Stimulated activated naive CD8-positive, alpha-beta T cell treated with anti-CD3 and anti-CD28 coated beads, Interleukin-15, Interleukin-2, amounts not matched to agents 100 ng/mL and 50 ng/mL, for 24 hours (primary cell): ENCODE measurements around the gene PHOSPHO2.
"Not testable (repeated sequence)": the region's sequence is repeated elsewhere in the genome, so short reads cannot be mapped to it uniquely, and the experiment has no call there.

ENCODE experiments used
- H3K27ac Mint-ChIP-seq: one replicate; pipeline ENCODE4 v1.8.0; 2021; ENCODE audit warnings: mild to moderate bottlenecking, mixed read lengths
- H3K27me3 Mint-ChIP-seq: one replicate; pipeline ENCODE4 v1.8.0; 2021; ENCODE audit warnings: mixed read lengths
- H3K36me3 Mint-ChIP-seq: one replicate; pipeline ENCODE4 v1.8.0; 2021; ENCODE audit warnings: low read depth, mixed read lengths
- H3K4me1 Mint-ChIP-seq: one replicate; pipeline ENCODE4 v1.8.0; 2021; ENCODE audit warnings: low read depth, mixed read lengths
- H3K4me3 Mint-ChIP-seq: one replicate; pipeline ENCODE4 v1.8.0; 2021; ENCODE audit warnings: mild to moderate bottlenecking, mixed read lengths
- H3K9me3 Mint-ChIP-seq: one replicate; pipeline ENCODE4 v1.8.0; 2021; ENCODE audit warnings: mixed read lengths

The PHOSPHO2 gene

GRCh38 chr2:169670937-169671336 lies 23.3 kb upstream of the PHOSPHO2 start:
- no peaks in the 10 kb centered on the region for H3K36me3 Mint-ChIP-seq
- H3K9me3 Mint-ChIP-seq, result no peaks in the 10 kb centered on the region
- H3K4me1 Mint-ChIP-seq, result no peaks in the 10 kb centered on the region
- peaks cover 9% of the 10 kb centered on the region for H3K27me3 Mint-ChIP-seq
- no peak overlapping the region for H3K4me3 Mint-ChIP-seq
- H3K27ac Mint-ChIP-seq, result no peak overlapping the region

- Mint-ChIP-seq H3K27ac (no peak overlapping the region), H3K27me3 (peaks cover 9% of the 10 kb centered on the region), H3K36me3 (no peaks in the 10 kb centered on the region), H3K4me3 (no peak overlapping the region), H3K4me1 (no peaks in the 10 kb centered on the region), H3K9me3 (no peaks in the 10 kb centered on the region)
These were observed 21.9 kb upstream of the PHOSPHO2 start for GRCh38 chr2:169672406-169672805.

GRCh38 chr2:169673106-169673505 lies 21.2 kb upstream of the PHOSPHO2 start:
- no peaks in the 10 kb centered on the region for H3K4me1 Mint-ChIP-seq
- H3K9me3 Mint-ChIP-seq, result no peaks in the 10 kb centered on the region
- no peak overlapping the region for H3K4me3 Mint-ChIP-seq
- no peak overlapping the region for H3K27ac Mint-ChIP-seq
- H3K36me3 Mint-ChIP-seq, result no peaks in the 10 kb centered on the region
- peaks cover 9% of the 10 kb centered on the region for H3K27me3 Mint-ChIP-seq

GRCh38 chr2:169673921-169674320 lies 20.3 kb upstream of the PHOSPHO2 start:
- H3K36me3 Mint-ChIP-seq, result no peaks in the 10 kb centered on the region

GRCh38 chr2:169676357-169676756 lies 17.9 kb upstream of the PHOSPHO2 start:
- H3K4me3 Mint-ChIP-seq, result no peak overlapping the region
- H3K9me3 Mint-ChIP-seq, result no peaks in the 10 kb centered on the region
- no peak overlapping the region for H3K27ac Mint-ChIP-seq
- peaks cover 9% of the 10 kb centered on the region for H3K27me3 Mint-ChIP-seq
- no peaks in the 10 kb centered on the region for H3K36me3 Mint-ChIP-seq
- H3K4me1 Mint-ChIP-seq, result no peaks in the 10 kb centered on the region

More at GRCh38 chr2:169673921-169674320, 20.3 kb upstream of the PHOSPHO2 start:
- no peaks in the 10 kb centered on the region for H3K4me1 Mint-ChIP-seq
- H3K27ac Mint-ChIP-seq, result no peak overlapping the region
- peaks cover 9% of the 10 kb centered on the region for H3K27me3 Mint-ChIP-seq
- H3K9me3 Mint-ChIP-seq, result no peaks in the 10 kb centered on the region
- H3K4me3 Mint-ChIP-seq, result no peak overlapping the region

- Mint-ChIP-seq H3K27ac (no peak overlapping the region), H3K9me3 (no peaks in the 10 kb centered on the region), H3K4me1 (no peaks in the 10 kb centered on the region), H3K36me3 (no peaks in the 10 kb centered on the region), H3K27me3 (peaks cover 9% of the 10 kb centered on the region), H3K4me3 (no peak overlapping the region)
These were observed 17.4 kb upstream of the PHOSPHO2 start for GRCh38 chr2:169676850-169677249.

GRCh38 chr2:169683054-169683424 lies 11.2 kb upstream of the PHOSPHO2 start:
- Mint-ChIP-seq H3K4me1 (peaks cover 12% of the 10 kb centered on the region), H3K27me3 (no peaks in the 10 kb centered on the region), H3K9me3 (no peaks in the 10 kb centered on the region), H3K4me3 (no peak overlapping the region), H3K27ac (no peak overlapping the region), H3K36me3 (no peaks in the 10 kb centered on the region)

- peak overlapping the region; percentile 13 for H3K27ac Mint-ChIP-seq
- no peaks in the 10 kb centered on the region for H3K27me3 Mint-ChIP-seq
- no peak overlapping the region for H3K4me3 Mint-ChIP-seq
- peaks cover 4% of the 10 kb centered on the region for H3K36me3 Mint-ChIP-seq
- H3K4me1 Mint-ChIP-seq, result peaks cover 12% of the 10 kb centered on the region
- no peaks in the 10 kb centered on the region for H3K9me3 Mint-ChIP-seq
These were observed 10.7 kb upstream of the PHOSPHO2 start for GRCh38 chr2:169683425-169684134.

GRCh38 chr2:169684135-169684565 lies 10.1 kb upstream of the PHOSPHO2 start:
- no peaks in the 10 kb centered on the region for H3K9me3 Mint-ChIP-seq
- H3K27ac Mint-ChIP-seq, result no peak overlapping the region
- no peak overlapping the region for H3K4me3 Mint-ChIP-seq
- H3K4me1 Mint-ChIP-seq, result peaks cover 12% of the 10 kb centered on the region
- peaks cover 7% of the 10 kb centered on the region for H3K36me3 Mint-ChIP-seq
- H3K27me3 Mint-ChIP-seq, result no peaks in the 10 kb centered on the region

GRCh38 chr2:169684712-169685111 lies 9.6 kb upstream of the PHOSPHO2 start:
- H3K27ac Mint-ChIP-seq, H3K27me3 Mint-ChIP-seq, H3K36me3 Mint-ChIP-seq, H3K9me3 Mint-ChIP-seq, H3K4me3 Mint-ChIP-seq: not testable (repeated sequence)
- H3K4me1 Mint-ChIP-seq, result peaks cover 12% of the 10 kb centered on the region

- Mint-ChIP-seq H3K9me3 (peaks cover 14% of the 10 kb centered on the region), H3K36me3 (peaks cover 18% of the 10 kb centered on the region), H3K4me1 (peaks cover 12% of the 10 kb centered on the region)
- H3K27me3 Mint-ChIP-seq, H3K4me3 Mint-ChIP-seq, H3K27ac Mint-ChIP-seq: not testable (repeated sequence)
These were observed 7.4 kb upstream of the PHOSPHO2 start for GRCh38 chr2:169686825-169687224.

- H3K36me3 Mint-ChIP-seq, result peaks cover 18% of the 10 kb centered on the region
- peaks cover 11% of the 10 kb centered on the region for H3K4me1 Mint-ChIP-seq
- H3K9me3 Mint-ChIP-seq, result peaks cover 14% of the 10 kb centered on the region
- H3K27me3 Mint-ChIP-seq, H3K4me3 Mint-ChIP-seq, H3K27ac Mint-ChIP-seq: not testable (repeated sequence)
These were observed 6.3 kb upstream of the PHOSPHO2 start for GRCh38 chr2:169687943-169688342.

- peaks cover 15% of the 10 kb centered on the region for H3K4me1 Mint-ChIP-seq
- peaks cover 18% of the 10 kb centered on the region for H3K36me3 Mint-ChIP-seq
- peaks cover 8% of the 10 kb centered on the region for H3K27me3 Mint-ChIP-seq
- peaks cover 14% of the 10 kb centered on the region for H3K9me3 Mint-ChIP-seq
- no peak overlapping the region for H3K27ac Mint-ChIP-seq
- no peak overlapping the region for H3K4me3 Mint-ChIP-seq
These were observed 3.3 kb upstream of the PHOSPHO2 start for GRCh38 chr2:169690958-169691357.

- peaks cover 14% of the 10 kb centered on the region for H3K9me3 Mint-ChIP-seq
- H3K27ac Mint-ChIP-seq, result no peak overlapping the region
These were observed 1.6 kb upstream of the PHOSPHO2 start for GRCh38 chr2:169692718-169693117.

GRCh38 chr2:169693360-169693759 lies 909 bp upstream of the PHOSPHO2 start:
- peak overlapping the region; percentile 93 for H3K4me3 Mint-ChIP-seq
- peak overlapping the region; percentile 50 for H3K27ac Mint-ChIP-seq
- H3K27me3 Mint-ChIP-seq, result peaks cover 8% of the 10 kb centered on the region
- peaks cover 15% of the 10 kb centered on the region for H3K4me1 Mint-ChIP-seq
- H3K36me3 Mint-ChIP-seq, result peaks cover 25% of the 10 kb centered on the region
- peaks cover 14% of the 10 kb centered on the region for H3K9me3 Mint-ChIP-seq

More at GRCh38 chr2:169692718-169693117, 1.6 kb upstream of the PHOSPHO2 start:
- Mint-ChIP-seq H3K4me1 (peaks cover 15% of the 10 kb centered on the region), H3K4me3 (no peak overlapping the region), H3K36me3 (peaks cover 27% of the 10 kb centered on the region), H3K27me3 (peaks cover 8% of the 10 kb centered on the region)

GRCh38 chr2:169694894-169695260 lies 608 bp downstream of the PHOSPHO2 start:
- peak overlapping the region; percentile 93 for H3K4me3 Mint-ChIP-seq

More at GRCh38 chr2:169694894-169695260, 608 bp downstream of the PHOSPHO2 start:
- H3K4me1 Mint-ChIP-seq, result peaks cover 15% of the 10 kb centered on the region
- peaks cover 8% of the 10 kb centered on the region for H3K27me3 Mint-ChIP-seq
- H3K27ac Mint-ChIP-seq, result peak overlapping the region; percentile 94
- H3K9me3 Mint-ChIP-seq, result peaks cover 10% of the 10 kb centered on the region
- H3K36me3 Mint-ChIP-seq, result peaks cover 32% of the 10 kb centered on the region
